Cardiac muscle cell (in vitro differentiated cells and primary cell): Measurements from ENCODE around the gene COX4I2. TPM values are rescaled to one million over a fixed set of nuclear protein-coding genes. Genes with fewer than 3 reads are reported as not detected.

Experiments
- DNase-seq, 2 donors: peaks; one replicate each; pipeline versions ENCODE4 v3.0.0 to v3.0.0-alpha.2; 2010 to 2017; ENCODE audit warnings: low read depth in 1 of 2, low spot score in 1 of 2
- H3K27ac ChIP-seq: fragments of 200-600 bp; sonication (generic); 2 replicates; pipeline ENCODE4 v1.5.1; 2016
- H3K27me3 ChIP-seq: fragments of 200-600 bp; sonication (generic); 2 replicates; pipeline ENCODE4 v1.6.0; 2016; ENCODE audit warnings: control low read depth
- H3K36me3 ChIP-seq: fragments of 200-600 bp; sonication (generic); 2 replicates; pipeline ENCODE4 v1.5.1; 2016; ENCODE audit warnings: control low read depth
- H3K4me1 ChIP-seq: fragments of 200-600 bp; sonication (generic); 2 replicates; pipeline ENCODE4 v1.8.1; 2017; ENCODE audit warnings: low read depth, mild to moderate bottlenecking, mixed run types
- H3K4me3 ChIP-seq: fragments of 200-600 bp; sonication (generic); 2 replicates; pipeline ENCODE4 v1.5.1; 2016; ENCODE audit warnings: mild to moderate bottlenecking
- H3K9me3 ChIP-seq: fragments of 200-600 bp; sonication (generic); 2 replicates; pipeline ENCODE4 v1.5.1; 2017; ENCODE audit warnings: low read depth, mild to moderate bottlenecking, control low read depth
- CTCF ChIP-seq: IDR thresholded peaks from 2 replicates; pipeline ENCODE4 v1.5.1; 2012; ENCODE audit warnings: low read depth, mild to moderate bottlenecking, low read length
- polyA plus RNA-seq: library from polyadenylated mRNA; unstranded; fragments of >200 nt; fragmentation: Nextera tagmentation; extraction: Ambion mirVana; gene quantifications from 2 replicates; pipeline ENCODE4 v1.2.1, GENCODE V29; 2016
- total RNA-seq: library from RNA; depleted of rRNA; stranded (reverse); fragments of >200 nt; gene quantifications from 2 replicates; pipeline ENCODE4 v1.2.3, GENCODE V29; 2016

Gene COX4I2
- total and polyA plus RNA-seq, 2 experiments from 2014 or later = 0.81 TPM; not detected in 1

- H3K9me3 ChIP-seq = no peaks in the 10 kb centered on the region
- H3K27ac ChIP-seq = peak overlapping the region; percentile 89
- no peaks in the 10 kb centered on the region for H3K36me3 ChIP-seq
- TF ChIP-seq CTCF = no peak
- DNase-seq = no peak
- no peaks in the 10 kb centered on the region for H3K27me3 ChIP-seq
- peaks cover 51% of the 10 kb centered on the region for H3K4me1 ChIP-seq
- no peak overlapping the region for H3K4me3 ChIP-seq
Observed at GRCh38 chr20:31677553-31678260, 40.0 kb downstream of the COX4I2 start.

- Histone ChIP-seq H3K36me3 (no peaks in the 10 kb centered on the region), H3K4me1 (peaks cover 51% of the 10 kb centered on the region), H3K27me3 (no peaks in the 10 kb centered on the region), H3K4me3 (no peak overlapping the region), H3K9me3 (no peaks in the 10 kb centered on the region), H3K27ac (peak overlapping the region; percentile 89)
- no peak for TF ChIP-seq CTCF
- peak; percentile 66 to 67 for DNase-seq
Observed at GRCh38 chr20:31678389-31679356, 41.0 kb downstream of the COX4I2 start.

- Histone ChIP-seq H3K4me3 (no peak overlapping the region), H3K4me1 (peaks cover 51% of the 10 kb centered on the region), H3K36me3 (no peaks in the 10 kb centered on the region), H3K9me3 (no peaks in the 10 kb centered on the region), H3K27me3 (no peaks in the 10 kb centered on the region), H3K27ac (peak overlapping the region; percentile 89)
- no peak for DNase-seq
- no peak for TF ChIP-seq CTCF
Observed at GRCh38 chr20:31679357-31680285, 41.9 kb downstream of the COX4I2 start.

GRCh38 chr20:31680286-31681127 lies 42.8 kb downstream of the COX4I2 start:
- Histone ChIP-seq H3K4me3 (no peak overlapping the region), H3K36me3 (no peaks in the 10 kb centered on the region), H3K4me1 (peaks cover 43% of the 10 kb centered on the region), H3K9me3 (no peaks in the 10 kb centered on the region), H3K27me3 (no peaks in the 10 kb centered on the region), H3K27ac (peak overlapping the region; percentile 89)
- TF ChIP-seq CTCF = no peak
- DNase-seq = no peak
